ENCODE results near the gene ST6GALNAC6. TPM values are rescaled to one million over a fixed set of nuclear protein-coding genes. Genes with fewer than 3 reads are reported as not detected.

ST6GALNAC6 gene
- total and polyA plus RNA-seq, 2 of the 4 experiments (the other 2 are of a cell fraction), result 35.7 to 48.6 TPM

DNA sequence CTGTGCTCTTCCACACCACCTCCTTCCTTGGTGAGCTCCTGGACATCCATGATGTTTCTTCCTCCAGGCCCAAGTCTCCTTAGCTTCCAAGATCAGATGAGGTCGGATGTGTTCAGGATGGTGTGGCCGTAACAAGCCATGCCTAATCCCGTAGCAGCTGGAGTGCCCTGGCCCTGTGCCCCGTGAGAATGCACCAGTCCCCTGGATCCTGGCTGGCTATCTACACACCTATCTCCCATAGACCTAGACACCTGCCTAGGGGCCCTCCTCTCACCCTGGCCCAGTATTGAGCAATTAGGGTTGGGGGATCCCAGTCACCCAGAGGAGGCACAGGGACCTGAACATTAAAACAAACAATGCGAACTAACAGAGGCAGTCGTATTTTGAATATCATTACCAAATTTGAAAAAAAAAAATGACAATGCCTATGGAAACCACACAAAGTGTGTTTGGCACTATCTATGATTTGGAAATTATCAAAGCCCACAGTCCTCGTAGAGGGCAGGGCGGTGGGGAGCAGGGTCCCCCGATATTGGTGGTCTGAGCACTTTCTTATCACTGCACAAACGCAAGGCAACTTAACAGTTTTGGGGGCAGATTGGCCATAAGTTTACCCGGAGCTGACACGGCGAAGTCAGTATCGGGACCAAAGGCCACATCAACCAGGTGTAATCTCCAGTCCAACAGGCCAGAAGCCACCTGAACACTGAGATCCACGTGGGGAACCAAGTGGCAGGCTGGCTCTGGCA is 58.1 kb downstream of the ST6GALNAC6 start:
- H3K23ac ChIP-seq (ENCODE audit: low read depth, low read length), result no peak overlapping the region
- H4K5ac ChIP-seq (ENCODE audit: low read depth, low read length), result no peak overlapping the region
- no peaks in the 10 kb centered on the region for H3K9me3 ChIP-seq (ENCODE audit: control insufficient read depth, insufficient read depth, low read length)
- dilution Hi-C loops (cut with HindIII; ENCODE audit: low sequenced_read_pairs, unreplicated experiment) (no loop called here), in situ Hi-C loops (cut with MboI; ENCODE audit: low sequenced_read_pairs) (no loop called here), intact Hi-C loops (cut with micrococcal nuclease) (no loop called here)
- no peak overlapping the region for H2AFZ ChIP-seq (replicated peaks; ENCODE audit: low read length, poor library complexity)
- no peak overlapping the region for H3K14ac ChIP-seq (replicated peaks; ENCODE audit: low read depth, low read length)
- no peak overlapping the region; the same call in 1 of the 2 replicates for H4K91ac ChIP-seq (ENCODE audit: insufficient read depth, low read depth, low read length)
- BruUV-seq (replicated peaks), result no TSS peak
- no peak overlapping the region for H3K27ac ChIP-seq (ENCODE audit: insufficient read depth, low read length)
- H3K18ac ChIP-seq (ENCODE audit: low read depth, low read length), result no peak overlapping the region
- H2BK120ac ChIP-seq (ENCODE audit: low read depth, low read length), result no peak overlapping the region
- ChIA-PET CTCF (interaction anchor here (1.7 kb wide), 1 partner anchor 13 kb away, joined by 5 read pairs; no protein-coding TSS in a partner anchor), POLR2A (ENCODE audit: unreplicated experiment) (no interaction called here)
- no peak overlapping the region for H2BK15ac ChIP-seq (ENCODE audit: low read depth, low read length)
- H3K4me2 ChIP-seq (ENCODE audit: low read depth, low read length), result no peak overlapping the region
- no peaks in the 10 kb centered on the region; the same call in 1 of the 2 replicates for H4K20me1 ChIP-seq (ENCODE audit: insufficient read depth, low read length)
- no peak for DNase-seq
- no peak overlapping the region for H3K9ac ChIP-seq (ENCODE audit: low read depth, low read length)
- H2AK9ac ChIP-seq (replicated peaks; ENCODE audit: low read depth, low read length, poor library complexity), result no peak overlapping the region
- H2BK20ac ChIP-seq (ENCODE audit: low read depth, low read length), result no peak overlapping the region
- no peak overlapping the region for H3K4ac ChIP-seq (ENCODE audit: low read depth, low read length)
- peaks cover 31% of the 10 kb centered on the region for H3K9me1 ChIP-seq (ENCODE audit: insufficient read depth, low read length)
- peaks cover 18% of the 10 kb centered on the region for H3K36me3 ChIP-seq (ENCODE audit: control insufficient read depth, insufficient read depth, low read length)
- H2BK5ac ChIP-seq (ENCODE audit: low read depth, low read length, poor library complexity, severe bottlenecking), result no peak overlapping the region
- H3K4me3 ChIP-seq (ENCODE audit: insufficient read depth, low read depth, low read length), result no peak overlapping the region
- no peaks in the 10 kb centered on the region for H3K27me3 ChIP-seq (ENCODE audit: control insufficient read depth, insufficient read depth, low read length)
- no peak overlapping the region for H3K56ac ChIP-seq (ENCODE audit: extremely low read depth, insufficient read depth, low read length)
- H3K4me1 ChIP-seq (ENCODE audit: control insufficient read depth, insufficient read depth, low read length), result peaks cover 34% of the 10 kb centered on the region
- peak overlapping the region; percentile 11; the same call in 1 of the 2 replicates for H2AK5ac ChIP-seq (ENCODE audit: low read depth, low read length)
- WGBS, 2 experiments (ENCODE audit: extremely low coverage in 2 of 2, insufficient read length in 1 of 2), result 87% methylated on average over 9 of the region's 15 CpGs; no CpG with 5 or more reads in 1 of the 2 experiments
- H3K79me1 ChIP-seq (ENCODE audit: low read depth in 1 of 2, low read length in 2 of 2), result peaks cover 35 to 72% of the 10 kb centered on the region in 2 experiments
- no peak for ATAC-seq (ENCODE audit: low read depth)
- H4K8ac ChIP-seq (ENCODE audit: low read depth in 2 of 2, low read length in 2 of 2), result no peak overlapping the region
- TF ChIP-seq MAZ (IDR thresholded peaks at IDR 0.05; ENCODE audit: borderline replicate concordance, low read depth, low read length), result no peak
- TF ChIP-seq NFE2L2 (IDR thresholded peaks at IDR 0.05; ENCODE audit: low read depth, low read length), result no peak
- TF ChIP-seq RCOR1 (IDR thresholded peaks at IDR 0.05; ENCODE audit: insufficient replicate concordance, low read length), result no peak
- TF ChIP-seq, protein P1, sequence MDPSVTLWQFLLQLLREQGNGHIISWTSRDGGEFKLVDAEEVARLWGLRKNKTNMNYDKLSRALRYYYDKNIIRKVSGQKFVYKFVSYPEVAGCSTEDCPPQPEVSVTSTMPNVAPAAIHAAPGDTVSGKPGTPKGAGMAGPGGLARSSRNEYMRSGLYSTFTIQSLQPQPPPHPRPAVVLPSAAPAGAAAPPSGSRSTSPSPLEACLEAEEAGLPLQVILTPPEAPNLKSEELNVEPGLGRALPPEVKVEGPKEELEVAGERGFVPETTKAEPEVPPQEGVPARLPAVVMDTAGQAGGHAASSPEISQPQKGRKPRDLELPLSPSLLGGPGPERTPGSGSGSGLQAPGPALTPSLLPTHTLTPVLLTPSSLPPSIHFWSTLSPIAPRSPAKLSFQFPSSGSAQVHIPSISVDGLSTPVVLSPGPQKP (IDR thresholded peaks at IDR 0.05; ENCODE audit: borderline replicate concordance, low read depth, low read length), result no peak
- TF ChIP-seq FOS (IDR thresholded peaks at IDR 0.05; ENCODE audit: low read depth, low read length), result no peak
- no peak for TF ChIP-seq RFX5 (IDR thresholded peaks at IDR 0.05; ENCODE audit: low read depth, low read length)
- TF ChIP-seq MAFK (IDR thresholded peaks at IDR 0.05; ENCODE audit: low read depth, low read length), result no peak
- TF ChIP-seq, protein P2, sequence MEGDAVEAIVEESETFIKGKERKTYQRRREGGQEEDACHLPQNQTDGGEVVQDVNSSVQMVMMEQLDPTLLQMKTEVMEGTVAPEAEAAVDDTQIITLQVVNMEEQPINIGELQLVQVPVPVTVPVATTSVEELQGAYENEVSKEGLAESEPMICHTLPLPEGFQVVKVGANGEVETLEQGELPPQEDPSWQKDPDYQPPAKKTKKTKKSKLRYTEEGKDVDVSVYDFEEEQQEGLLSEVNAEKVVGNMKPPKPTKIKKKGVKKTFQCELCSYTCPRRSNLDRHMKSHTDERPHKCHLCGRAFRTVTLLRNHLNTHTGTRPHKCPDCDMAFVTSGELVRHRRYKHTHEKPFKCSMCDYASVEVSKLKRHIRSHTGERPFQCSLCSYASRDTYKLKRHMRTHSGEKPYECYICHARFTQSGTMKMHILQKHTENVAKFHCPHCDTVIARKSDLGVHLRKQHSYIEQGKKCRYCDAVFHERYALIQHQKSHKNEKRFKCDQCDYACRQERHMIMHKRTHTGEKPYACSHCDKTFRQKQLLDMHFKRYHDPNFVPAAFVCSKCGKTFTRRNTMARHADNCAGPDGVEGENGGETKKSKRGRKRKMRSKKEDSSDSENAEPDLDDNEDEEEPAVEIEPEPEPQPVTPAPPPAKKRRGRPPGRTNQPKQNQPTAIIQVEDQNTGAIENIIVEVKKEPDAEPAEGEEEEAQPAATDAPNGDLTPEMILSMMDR (conservative IDR thresholded peaks at IDR 0.05; ENCODE audit: low read depth, low read length), result no peak
- no peak for TF ChIP-seq RAD21 (IDR thresholded peaks at IDR 0.05; ENCODE audit: low read length)
- TF ChIP-seq CHD1 (IDR thresholded peaks at IDR 0.05; ENCODE audit: low read depth, low read length), result no peak
- no peak for TF ChIP-seq CEBPB (IDR thresholded peaks at IDR 0.05; ENCODE audit: low read depth, low read length)
- no peak for TF ChIP-seq MXI1 (IDR thresholded peaks at IDR 0.05; ENCODE audit: borderline replicate concordance, low read depth, low read length)
- TF ChIP-seq, protein P3, sequence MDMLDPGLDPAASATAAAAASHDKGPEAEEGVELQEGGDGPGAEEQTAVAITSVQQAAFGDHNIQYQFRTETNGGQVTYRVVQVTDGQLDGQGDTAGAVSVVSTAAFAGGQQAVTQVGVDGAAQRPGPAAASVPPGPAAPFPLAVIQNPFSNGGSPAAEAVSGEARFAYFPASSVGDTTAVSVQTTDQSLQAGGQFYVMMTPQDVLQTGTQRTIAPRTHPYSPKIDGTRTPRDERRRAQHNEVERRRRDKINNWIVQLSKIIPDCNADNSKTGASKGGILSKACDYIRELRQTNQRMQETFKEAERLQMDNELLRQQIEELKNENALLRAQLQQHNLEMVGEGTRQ (IDR thresholded peaks at IDR 0.05; ENCODE audit: low read depth, low read length), result no peak
- TF ChIP-seq BHLHE40 (IDR thresholded peaks at IDR 0.05; ENCODE audit: low read depth, low read length), result no peak
- no peak for TF ChIP-seq SMC3 (IDR thresholded peaks at IDR 0.05; ENCODE audit: low read depth, low read length)

All from IMR-90 (cell line).